ENCODE measurements around the gene MAMDC4.
"Not testable (repeated sequence)": the region's sequence is repeated elsewhere in the genome, so short reads cannot be mapped to it uniquely, and the experiment has no call there.

The MAMDC4 gene

DNA sequence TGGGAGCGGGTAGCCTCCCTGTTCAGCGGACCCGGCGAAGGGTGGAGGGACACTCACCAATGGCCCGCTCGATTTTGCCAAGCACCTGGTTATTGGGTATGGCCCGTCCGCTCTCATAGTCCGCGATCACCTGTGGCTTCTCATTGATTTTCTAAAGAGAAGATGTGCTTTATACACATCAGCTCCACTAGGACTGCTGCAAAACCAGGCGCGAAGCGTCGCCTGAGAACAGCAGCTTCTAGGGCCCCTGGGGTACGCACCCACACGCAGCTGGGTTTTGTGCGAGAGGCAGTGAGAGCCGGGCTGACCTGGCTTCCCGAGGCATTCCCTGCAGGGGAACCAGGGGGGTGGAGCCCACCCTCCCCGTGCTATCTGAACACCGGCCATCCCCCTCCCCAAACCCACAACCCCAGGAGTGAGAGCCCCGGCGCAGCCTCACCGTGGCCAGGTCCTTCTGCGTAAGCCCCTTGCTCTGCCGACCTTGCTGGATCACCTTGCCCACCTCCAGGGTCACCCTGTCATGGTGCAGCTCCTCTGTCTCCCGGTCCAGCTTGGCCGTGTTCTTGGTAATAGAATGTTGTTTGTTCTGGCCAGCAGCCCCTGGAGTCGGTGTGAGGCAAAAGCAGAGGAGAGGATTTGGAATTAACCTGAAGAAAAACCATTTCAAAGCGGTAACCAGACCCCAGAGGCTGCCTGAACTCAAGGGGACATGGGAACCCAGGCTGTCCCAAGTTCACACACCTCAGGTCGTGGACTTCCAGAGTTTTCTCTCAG, 10.9 kb downstream of the MAMDC4 start:
- no peak for DNase-seq

DNA sequence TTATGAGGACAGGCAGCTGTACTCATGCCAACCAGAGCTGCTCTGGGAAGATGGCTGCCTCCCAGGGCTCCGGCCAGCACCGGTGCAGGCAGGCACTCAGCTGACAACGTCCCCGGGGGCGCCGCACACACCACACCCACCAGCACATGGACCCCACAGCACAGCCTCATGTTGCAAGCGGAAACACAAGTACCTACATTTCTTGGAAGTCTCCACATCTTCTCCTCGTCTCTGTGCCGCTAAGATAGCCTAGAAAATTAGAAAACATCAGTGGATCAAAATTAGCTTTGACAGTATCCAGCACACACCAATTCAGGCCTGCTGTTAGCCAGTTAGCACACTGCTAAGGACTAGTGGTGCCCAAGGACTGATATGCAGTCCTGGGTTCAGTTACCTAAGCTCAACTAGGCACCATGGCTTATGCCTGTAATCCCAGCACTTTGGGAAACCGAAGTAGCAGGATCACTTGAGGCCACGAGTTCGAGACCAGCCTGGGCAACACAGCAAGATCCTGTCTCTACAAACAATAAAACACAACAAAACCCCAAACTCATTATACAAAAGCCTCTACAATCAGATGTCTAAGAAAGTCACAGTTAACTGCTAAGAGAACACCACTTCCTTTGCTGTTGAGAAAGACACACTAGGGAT, 11.6 kb downstream of the MAMDC4 start:
- DNase-seq, result no peak

DNA sequence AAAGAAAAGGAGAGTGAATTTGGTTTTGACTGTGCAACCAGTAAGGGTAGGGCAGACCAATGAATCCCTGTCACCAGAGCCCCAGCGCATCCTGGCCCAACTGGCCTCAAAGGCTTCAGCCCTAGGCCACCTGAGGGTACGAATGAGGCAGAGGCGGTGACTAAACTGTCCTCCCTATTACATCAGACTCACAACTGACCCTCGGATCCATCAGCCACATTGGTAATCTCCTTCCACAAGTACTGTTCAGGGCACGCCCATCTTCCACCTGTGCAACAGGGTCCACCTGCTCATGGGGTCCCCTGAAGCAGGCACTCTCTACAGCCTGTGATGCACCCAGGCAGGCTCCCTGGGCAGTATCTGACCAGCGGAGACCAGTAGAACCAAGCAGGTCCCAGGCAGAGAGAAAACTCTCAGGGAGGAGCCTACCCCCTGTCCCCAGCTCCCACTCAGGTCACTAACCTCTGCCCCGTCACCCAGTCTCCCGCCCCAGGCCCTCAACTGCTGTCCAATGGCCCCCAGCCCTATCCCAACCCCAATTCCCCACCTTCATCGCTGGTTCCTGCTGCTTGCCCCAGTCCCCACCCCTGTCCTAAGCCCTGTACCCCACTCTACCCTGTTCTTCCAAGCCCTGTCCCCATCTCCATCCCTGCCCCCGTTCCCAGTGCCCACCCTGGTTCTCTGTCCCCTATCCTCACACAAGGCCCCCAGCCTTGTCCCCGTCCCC, 13.1 kb downstream of the MAMDC4 start:
- no peak for DNase-seq

DNA sequence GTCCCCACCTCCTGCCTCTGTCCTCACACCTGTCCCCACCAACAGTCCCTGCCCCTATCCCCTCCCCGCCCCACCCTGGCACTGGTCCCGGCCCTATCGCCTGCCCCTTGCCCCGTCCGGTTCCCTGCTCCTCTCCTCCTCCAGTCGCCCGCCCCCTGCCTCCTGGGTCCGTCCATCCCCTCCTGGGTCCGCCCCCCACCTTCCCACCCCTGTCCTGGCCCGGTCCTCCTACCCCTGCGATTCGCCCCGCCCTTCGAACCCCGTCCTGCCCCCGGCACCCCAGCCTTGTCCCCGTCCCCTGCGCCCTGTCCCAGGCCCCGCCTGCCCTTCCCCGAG, 13.6 kb downstream of the MAMDC4 start:
- no peak for DNase-seq

DNA sequence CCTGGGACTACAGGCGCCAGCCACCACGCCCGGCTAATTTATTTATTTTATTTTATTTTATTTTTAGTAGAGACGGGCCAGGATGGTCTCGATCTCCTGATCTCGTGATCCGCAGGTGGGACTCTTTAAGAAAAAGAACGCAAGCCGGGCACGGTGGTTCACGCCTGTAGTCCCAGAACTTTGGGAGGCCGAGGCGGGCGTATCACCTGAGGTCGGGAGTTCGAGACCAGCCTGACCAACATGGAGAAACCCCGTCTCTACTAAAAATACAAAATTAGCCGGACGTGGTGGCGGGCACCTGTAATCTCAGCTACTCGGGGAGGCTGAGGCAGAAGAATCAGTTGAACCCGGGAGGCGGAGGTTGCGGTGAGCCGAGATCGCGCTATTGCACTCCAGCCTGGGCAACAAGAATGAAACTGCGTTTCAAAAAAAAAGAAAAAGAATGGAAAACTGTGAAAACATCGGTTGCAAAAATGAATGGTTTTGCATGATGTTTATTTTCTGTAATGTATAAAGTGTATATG, 14.8 kb downstream of the MAMDC4 start:
- not testable (repeated sequence) for DNase-seq

DNA sequence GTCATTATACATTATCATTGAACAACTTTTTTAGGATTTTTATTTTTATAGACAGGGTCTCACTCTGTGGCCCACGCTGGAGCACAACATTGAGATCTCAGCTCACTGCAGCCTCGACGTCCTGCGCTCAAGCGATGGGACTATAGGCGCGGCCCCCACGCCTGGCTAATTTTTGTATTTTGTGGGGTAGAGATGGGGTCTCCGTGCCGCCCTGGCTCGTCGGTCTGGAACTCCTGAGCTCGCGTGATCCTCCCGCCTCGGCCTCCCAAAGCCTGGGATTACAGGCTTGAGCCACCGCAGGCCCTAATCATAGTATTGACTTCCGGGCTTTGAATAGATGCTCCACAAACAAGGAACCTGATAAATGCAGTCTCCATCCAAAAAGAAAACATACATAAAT, 15.3 kb downstream of the MAMDC4 start:
- no peak for DNase-seq

DNA sequence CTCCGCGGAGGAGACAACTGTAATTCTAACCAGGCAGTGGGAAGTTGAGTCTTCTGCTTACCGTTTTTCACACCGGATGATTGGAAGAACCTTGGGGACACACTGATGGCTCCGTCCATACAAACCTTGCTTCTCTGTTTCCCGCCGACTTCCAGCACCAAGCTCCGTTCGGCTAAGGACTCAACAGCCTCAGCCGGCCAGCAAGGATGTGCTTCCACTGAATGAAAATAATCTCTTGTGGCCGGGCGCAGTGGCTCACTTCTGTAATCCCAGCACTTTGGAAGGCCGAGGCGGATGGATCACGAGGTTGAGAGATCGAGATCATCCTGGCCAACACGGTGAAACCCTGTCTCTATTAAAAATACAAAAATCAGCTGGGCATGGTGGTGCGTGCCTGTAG, 15.8 kb downstream of the MAMDC4 start:
- DNase-seq, result no peak

DNA sequence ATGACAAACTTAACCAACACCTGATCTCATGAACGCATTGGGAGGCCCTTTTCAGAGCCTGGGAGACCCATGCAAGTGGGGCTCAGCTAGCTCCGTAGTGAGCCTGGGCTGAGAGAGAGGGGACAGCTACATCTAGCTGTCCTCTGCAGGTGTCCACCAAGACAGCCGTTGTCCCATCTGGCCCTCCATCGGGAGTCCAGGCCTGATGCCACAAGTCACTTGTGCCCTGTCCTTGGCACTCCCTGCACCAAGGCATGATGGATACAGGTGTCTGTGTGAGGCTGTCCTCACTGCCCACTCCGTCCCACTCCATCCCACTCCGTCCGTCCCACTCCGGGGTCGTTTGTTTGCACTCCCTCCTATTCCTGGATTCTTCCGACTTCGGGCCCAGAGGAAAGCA, 16.5 kb downstream of the MAMDC4 start:
- no peak for DNase-seq

DNA sequence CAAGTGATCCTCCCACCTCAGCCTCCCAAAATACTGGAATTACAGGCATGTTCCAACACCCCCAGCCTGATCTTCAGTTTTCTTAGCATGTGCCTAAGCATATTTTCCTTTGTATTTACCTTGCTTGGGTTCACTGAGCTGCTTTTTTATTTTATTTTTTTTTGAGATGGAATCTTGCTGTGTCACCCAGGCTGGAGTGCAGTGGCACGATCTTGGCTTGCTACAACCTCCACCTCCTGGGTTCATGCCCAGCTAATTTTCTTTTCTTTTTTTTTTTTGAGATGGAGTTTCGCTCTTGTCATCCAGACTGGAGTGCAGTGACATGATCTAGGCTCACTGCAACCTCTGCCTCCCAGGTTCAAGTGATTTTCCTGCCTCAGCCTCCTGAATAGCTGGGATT, 17.5 kb downstream of the MAMDC4 start:
- DNase-seq, result not testable (repeated sequence)

DNA sequence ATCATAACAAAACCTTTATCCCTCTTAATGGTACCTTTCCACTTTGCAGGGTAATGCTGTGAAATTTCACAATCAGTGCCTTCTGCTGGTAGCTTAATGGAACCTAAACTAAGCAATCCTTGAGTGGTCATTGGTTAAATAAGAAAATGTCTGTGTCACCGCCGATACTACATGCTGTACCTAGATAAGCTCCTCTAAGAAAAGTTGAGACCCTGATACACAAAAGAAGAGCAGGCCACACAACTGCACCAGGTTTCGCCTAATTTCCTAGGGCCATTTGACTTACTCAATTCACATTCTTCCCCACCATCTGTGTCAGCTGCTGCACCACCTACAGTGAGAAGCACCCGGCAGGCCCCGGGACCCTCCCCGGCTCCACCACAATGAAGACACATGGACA, 23.0 kb downstream of the MAMDC4 start:
- no peak for DNase-seq

DNA sequence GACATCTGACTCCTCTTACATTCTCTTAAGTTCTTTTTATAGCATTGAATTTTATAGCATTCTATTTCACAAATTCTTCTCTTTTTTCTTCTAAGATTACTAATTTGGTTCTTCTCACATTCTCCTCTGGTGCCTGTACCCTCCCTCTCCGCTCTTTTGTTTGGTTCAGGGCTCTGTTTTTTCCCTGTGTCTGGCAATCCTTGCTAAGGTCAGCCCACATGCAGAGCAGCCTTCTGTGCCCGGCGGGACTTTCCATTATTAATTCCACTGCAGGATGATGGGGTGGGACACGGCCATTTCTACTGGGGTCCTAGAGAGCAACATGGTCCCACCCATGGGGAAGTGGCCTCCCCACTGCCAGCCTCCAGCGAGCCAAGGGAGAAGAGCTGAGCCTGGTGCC, 24.3 kb downstream of the MAMDC4 start:
- DNase-seq, result no peak

DNA sequence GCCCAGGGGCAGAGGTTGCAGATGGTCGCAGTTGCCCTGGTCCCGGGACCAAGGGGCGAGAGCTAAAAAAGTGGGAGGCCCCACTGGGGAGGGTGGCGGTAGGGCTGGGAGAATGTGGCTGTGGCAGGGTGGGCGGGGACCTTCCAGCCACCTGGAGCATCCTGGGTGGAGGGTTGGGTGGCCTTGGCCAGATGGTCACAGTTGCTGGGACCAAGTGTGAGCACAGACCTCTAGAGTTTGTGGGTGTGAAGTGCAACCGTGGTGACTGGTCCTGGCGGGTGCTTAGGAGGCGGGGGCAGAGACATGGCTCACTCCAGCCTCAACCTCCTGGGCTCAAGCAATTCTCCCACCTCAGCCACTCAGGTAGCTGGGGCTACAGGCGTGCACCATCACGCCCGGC, 28.5 kb downstream of the MAMDC4 start:
- DNase-seq, result no peak

DNA sequence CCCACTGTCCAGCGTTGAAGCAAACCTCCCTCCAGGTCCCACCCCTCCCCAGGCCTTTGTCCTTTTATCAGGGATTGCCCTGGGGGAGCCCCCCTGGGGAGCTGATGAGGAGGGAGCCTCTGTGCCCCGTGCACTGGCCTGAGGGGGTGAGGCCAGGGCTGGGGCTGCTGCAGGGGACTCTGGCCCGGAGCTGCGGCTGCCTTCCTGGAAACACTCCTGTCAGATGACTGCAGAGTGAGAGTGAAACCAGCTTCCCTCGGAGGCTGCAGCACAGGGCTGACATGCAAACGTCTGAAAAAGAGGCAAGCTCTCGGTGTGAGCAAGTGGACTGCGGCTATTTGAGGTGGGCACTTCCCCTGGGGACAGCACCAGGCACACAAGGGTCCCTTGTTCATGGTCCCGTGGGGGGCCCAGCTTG, 29.6 kb downstream of the MAMDC4 start:
- no peak for DNase-seq

DNA sequence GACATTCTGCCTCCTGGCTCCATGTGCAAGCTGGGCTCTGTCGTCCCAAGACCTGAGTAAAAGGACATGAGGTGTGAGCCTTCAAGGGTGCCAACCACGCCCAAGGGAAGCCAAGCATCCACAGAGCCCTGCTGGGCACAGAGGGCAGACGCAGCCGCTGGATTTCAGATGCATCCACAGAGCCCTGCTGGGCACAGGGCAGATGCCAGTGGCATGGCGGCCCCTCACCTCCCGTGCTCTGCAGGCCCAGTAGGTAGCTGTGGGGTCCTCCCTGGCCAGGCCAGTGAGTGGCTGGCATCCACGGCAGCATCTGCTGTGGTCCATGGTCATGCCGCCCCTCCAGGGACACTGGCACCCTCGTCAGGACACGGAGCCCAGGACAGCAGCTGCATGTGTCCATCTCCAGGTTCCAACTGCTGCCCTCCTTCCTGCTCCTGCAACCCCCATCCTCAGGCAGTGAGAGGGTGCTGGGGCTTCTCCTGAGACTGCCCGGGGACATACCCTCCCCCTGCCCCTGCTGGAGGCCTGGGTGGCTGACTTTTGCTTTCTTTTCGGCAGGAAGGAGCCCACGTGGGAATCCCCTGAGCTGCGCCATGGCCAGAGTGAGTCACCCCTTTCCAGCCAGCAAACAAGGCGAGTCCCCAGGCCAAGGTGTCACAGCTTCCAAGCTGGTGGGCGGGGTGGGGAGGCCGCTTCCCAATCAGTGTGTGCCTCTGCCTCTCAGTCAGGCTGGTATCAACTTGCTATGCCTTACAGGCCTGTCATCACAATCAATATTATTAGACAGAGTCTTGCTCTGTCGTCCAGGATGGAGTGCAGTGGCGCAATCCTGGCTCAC, 30.2 kb downstream of the MAMDC4 start:
- no peak for DNase-seq

DNA sequence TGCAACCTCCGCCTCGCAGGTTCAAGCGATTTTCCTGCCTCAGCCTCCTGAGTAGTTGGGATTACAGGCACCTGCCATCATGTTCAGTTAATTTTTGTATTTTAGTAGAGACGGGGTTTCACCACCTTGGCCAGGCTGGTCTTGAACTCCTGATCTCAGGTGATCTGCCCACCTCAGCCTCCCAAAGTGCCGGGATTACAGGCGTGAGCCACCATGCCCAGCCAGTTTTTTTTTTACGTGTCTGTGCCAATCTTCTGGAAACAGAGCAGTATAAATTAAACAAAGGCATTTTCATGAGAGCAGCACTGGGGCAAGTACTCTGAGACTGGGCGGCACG, 30.8 kb downstream of the MAMDC4 start:
- not testable (repeated sequence) for DNase-seq

DNA sequence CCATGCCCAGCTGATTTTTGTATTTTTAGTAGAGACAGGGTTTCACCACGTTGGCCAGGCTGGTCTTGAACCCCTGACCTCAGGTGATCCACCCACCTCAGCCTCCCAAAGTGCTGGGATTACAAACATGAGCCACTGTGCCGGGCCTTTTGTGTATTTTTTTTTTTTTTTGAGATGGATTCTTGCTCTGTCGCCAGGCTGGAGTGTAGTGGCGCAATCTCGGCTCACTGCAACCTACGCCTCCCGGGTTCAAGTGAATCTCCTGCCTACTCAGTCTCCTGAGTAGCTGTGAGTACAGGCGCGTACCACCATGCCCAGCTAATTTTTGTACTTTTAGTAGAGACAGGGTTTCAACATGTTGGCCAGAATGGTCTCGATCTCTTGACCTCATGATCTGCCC, 31.5 kb downstream of the MAMDC4 start:
- DNase-seq, result not testable (repeated sequence)

DNA sequence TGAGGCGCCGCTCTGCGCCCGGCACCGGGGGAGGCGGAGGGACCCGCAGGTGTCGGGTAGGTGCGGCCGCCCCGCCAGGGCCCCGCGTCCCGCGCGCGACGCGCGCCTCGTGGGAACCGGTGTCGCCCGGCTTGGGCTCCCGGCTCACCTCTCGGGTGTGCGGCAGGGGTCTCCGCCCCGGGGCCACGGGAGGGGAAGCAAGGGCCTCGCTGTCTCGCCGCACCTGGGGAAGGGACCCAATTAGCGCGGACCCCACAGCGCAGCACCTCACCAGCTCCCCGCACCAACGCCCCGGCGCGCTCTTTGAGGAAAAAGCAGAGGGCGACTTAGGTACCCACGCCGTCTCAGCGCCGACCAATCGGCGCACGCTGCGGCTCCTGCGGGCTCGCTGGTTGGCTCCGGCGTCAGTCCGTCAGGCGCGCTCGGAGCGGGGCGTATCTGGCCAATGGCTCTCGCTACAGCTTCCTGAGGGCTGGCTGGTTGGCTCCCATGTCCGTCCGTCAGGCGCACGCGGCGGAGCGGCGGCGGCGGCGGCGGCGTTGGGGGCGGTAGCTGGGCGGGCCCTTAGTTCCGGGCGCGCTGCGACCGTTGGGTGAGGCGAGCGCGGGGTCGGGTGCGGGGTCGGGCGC, 33.9 kb downstream of the MAMDC4 start, which contains the start of gene TRAF2:
TSS of gene TRAF2 (plus strand) at position 567 of the 629 bp plus-strand sequence. CDS start 12,225 bp downstream, outside the sequence.
- peak; percentile 90 for DNase-seq

DNA sequence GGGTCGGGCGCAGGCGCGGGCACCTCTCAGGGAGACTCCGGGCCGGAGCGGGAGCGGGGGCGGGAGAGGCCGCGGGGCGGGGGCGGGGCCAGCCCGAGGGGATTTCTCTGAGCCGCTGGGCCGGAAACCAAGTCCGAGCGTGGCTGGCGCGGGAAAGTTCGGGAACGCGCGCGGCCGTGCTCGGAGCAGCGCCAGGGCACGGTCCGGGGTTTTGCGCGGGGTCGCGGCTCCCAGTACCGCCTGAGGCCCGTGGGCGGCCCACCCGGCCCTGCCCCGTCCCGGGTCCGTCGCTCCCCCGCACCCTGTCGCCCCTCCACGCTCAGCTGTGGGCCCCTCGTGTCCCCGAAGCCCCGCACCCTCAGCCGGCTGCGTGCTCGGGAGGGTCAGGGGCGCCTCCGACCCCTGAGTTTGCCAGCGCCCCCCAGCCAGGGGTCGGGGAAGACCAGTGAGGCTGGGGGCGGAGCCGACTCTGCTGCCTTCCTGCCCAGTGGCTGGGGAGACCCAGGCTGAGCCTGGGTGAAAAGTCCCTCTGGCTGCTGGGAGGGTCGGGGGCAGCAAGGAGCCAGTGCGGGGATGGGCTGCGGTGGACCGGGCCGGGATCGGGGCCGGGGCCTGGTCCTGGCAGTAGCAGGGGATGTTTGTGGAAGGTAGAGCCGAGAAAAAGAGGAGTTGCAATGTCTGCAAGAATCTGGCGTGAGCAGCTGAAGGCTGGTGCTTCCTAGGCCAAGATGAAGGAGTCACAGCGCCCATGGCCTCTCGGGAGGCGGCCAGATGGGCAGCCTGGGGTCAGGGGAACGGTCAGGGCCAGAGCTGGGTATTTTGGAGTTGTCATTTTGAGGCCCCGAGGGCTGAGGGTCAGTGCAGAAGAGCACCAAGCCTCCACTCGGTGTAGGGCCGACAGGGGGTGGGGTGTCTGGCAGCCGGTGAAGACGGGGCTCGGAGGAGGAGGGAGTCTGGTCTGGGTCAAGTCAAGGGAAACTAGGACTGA, 34.8 kb downstream of the MAMDC4 start:
- DNase-seq, result no peak

DNA sequence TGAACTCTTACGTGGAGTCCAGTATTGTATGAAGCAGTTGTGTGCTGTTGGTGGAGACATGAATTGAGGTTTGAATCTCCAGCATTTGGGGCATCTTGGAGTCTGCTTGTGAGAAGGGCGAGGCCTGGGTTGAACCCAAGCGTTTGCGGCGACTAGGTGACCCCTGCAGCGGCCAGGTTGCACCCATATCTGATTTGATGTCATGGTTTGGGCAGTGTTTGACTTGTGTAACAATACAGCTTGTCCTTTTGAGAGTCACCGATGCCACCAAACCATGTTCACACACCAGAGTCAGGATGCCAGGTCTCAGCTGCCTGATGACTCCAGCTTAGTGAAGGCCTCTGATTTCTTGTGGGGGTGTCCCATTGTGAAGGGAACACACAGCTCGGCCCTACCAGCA, 36.3 kb downstream of the MAMDC4 start:
- DNase-seq, result no peak

DNA sequence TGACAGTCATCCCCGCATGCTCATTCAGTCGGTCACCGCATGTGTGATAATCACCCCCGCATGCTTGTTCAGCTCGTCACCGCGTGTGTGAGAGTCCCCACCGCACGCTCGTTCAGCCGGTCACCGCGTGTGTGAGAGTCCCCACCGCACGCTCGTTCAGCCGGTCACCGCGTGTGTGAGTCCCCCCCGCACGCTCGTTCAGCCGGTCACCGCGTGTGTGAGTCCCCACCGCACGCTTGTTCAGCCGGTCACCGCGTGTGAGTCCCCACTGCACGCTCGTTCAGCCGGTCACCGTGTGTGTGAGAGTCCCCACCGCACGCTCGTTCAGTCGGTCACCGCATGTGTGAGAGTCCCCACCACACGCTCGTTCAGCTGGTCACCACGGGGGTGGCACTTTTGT, 37.7 kb downstream of the MAMDC4 start:
- no peak for DNase-seq

DNA sequence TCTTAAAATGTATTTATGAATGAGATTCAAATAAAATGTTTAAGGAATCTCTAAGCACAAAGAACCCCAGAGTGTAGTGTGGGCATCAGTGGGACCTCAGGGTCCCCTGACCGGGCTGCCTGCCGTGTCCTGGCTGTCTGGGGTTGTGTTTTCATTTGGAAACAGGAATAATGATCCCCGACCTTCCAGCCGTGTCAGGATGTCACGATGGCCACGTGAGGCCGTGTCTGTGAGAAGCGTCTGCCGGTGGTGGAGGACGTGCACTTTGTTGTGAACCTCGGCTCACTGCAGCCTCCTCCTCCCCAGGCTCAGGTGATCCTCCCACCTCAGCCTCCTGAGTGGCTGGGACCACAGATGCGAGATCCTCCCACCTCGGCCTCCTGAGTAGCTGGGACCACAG, 38.5 kb downstream of the MAMDC4 start:
- no peak for DNase-seq
